ENCODE measurements around the gene GPR17. TPM values are rescaled to one million over a fixed set of nuclear protein-coding genes. Genes with fewer than 3 reads are reported as not detected.

The GPR17 gene
- total RNA-seq, 1 donor from 2014 or later, result 0.18 TPM

GRCh38 chr2:127640082-127641072, 5.6 kb upstream of the GPR17 start:
- Histone ChIP-seq H3K79me2 (ENCODE audit: insufficient read depth, low read length) (no peaks in the 10 kb centered on the region), H2AFZ (ENCODE audit: low read depth, low read length) (no peak overlapping the region), H3K9me3 (ENCODE audit: insufficient read depth, low read depth, low read length) (no peaks in the 10 kb centered on the region), H3K4me1 (ENCODE audit: insufficient read depth, low read length) (peaks cover 14% of the 10 kb centered on the region), H3K36me3 (ENCODE audit: insufficient read depth, low read length) (no peaks in the 10 kb centered on the region), H3K4me2 (ENCODE audit: low read length) (no peak overlapping the region), H3K27ac (ENCODE audit: low read depth, low read length) (no peak overlapping the region), H4K20me1 (ENCODE audit: insufficient read depth, low read length) (no peaks in the 10 kb centered on the region), H3K4me3 (ENCODE audit: insufficient read depth, low read depth, low read length) (no peak overlapping the region), H3K27me3 (ENCODE audit: insufficient read depth, low read length) (no peaks in the 10 kb centered on the region), H3K9ac (ENCODE audit: low read length) (no peak overlapping the region)
- FAIRE-seq, result no peak
- Mint-ChIP-seq H3K4me1 (ENCODE audit: low read depth, unreplicated experiment) (peaks cover 8% of the 10 kb centered on the region), H3K27ac (ENCODE audit: unreplicated experiment) (no peak overlapping the region), H3K36me3 (ENCODE audit: low read depth, unreplicated experiment) (peaks cover 6% of the 10 kb centered on the region), H3K4me3 (ENCODE audit: unreplicated experiment) (no peak overlapping the region), H3K27me3 (ENCODE audit: low read depth, unreplicated experiment) (no peaks in the 10 kb centered on the region), H3K9me3 (ENCODE audit: unreplicated experiment) (no peaks in the 10 kb centered on the region)
- no peak for TF ChIP-seq CTCF (IDR thresholded peaks at IDR 0.05; ENCODE audit: insufficient read depth, low read depth, low read length)
- TF ChIP-seq EZH2 (IDR thresholded peaks at IDR 0.05; ENCODE audit: insufficient read depth, low read length), result no peak
- DNase-seq (ENCODE audit: low read depth), result no peak

- Histone ChIP-seq H3K79me2 (ENCODE audit: insufficient read depth, low read length) (no peaks in the 10 kb centered on the region), H3K27me3 (ENCODE audit: insufficient read depth, low read length) (no peaks in the 10 kb centered on the region), H3K27ac (ENCODE audit: low read depth, low read length) (no peak overlapping the region), H2AFZ (ENCODE audit: low read depth, low read length) (no peak overlapping the region), H3K4me3 (ENCODE audit: insufficient read depth, low read depth, low read length) (no peak overlapping the region), H3K36me3 (ENCODE audit: insufficient read depth, low read length) (no peaks in the 10 kb centered on the region), H3K4me2 (ENCODE audit: low read length) (no peak overlapping the region), H3K9ac (ENCODE audit: low read length) (no peak overlapping the region), H3K9me3 (ENCODE audit: insufficient read depth, low read depth, low read length) (no peaks in the 10 kb centered on the region), H3K4me1 (ENCODE audit: insufficient read depth, low read length) (peaks cover 14% of the 10 kb centered on the region), H4K20me1 (ENCODE audit: insufficient read depth, low read length) (no peaks in the 10 kb centered on the region)
- H3K27me3 Mint-ChIP-seq (ENCODE audit: low read depth, unreplicated experiment), result no peaks in the 10 kb centered on the region
- no peak for TF ChIP-seq CTCF (IDR thresholded peaks at IDR 0.05; ENCODE audit: insufficient read depth, low read depth, low read length)
- no peak for TF ChIP-seq EZH2 (IDR thresholded peaks at IDR 0.05; ENCODE audit: insufficient read depth, low read length)
- H3K4me1 Mint-ChIP-seq (ENCODE audit: low read depth, unreplicated experiment), result peaks cover 10% of the 10 kb centered on the region
- H3K36me3 Mint-ChIP-seq (ENCODE audit: low read depth, unreplicated experiment), result peaks cover 4% of the 10 kb centered on the region
- DNase-seq (ENCODE audit: low read depth), result no peak
- H3K27ac Mint-ChIP-seq (ENCODE audit: unreplicated experiment), result no peak overlapping the region
- H3K4me3 Mint-ChIP-seq (ENCODE audit: unreplicated experiment), result no peak overlapping the region
- FAIRE-seq, result no peak
- H3K9me3 Mint-ChIP-seq (ENCODE audit: unreplicated experiment), result no peaks in the 10 kb centered on the region
Observed at GRCh38 chr2:127641133-127641532, 4.8 kb upstream of the GPR17 start.

All from astrocyte (in vitro differentiated cells and primary cell).